Endodermal cell (in vitro differentiated cells): ENCODE results near the gene PPP2R2B. TPM values are rescaled to one million over a fixed set of nuclear protein-coding genes. Genes with fewer than 3 reads are reported as not detected.

ENCODE experiments used
- DNase-seq: peaks from one replicate; pipeline ENCODE4 v3.0.0-alpha.2; 2017
- H3K27ac ChIP-seq: 2 replicates; pipeline ENCODE4 v1.5.1; 2013; ENCODE audit warnings: mild to moderate bottlenecking, low read depth, low read length, moderate library complexity
- H3K27me3 ChIP-seq: 2 replicates; pipeline ENCODE4 v1.6.1; 2013; ENCODE audit warnings: mild to moderate bottlenecking, low read length, moderate library complexity; ENCODE audit not compliant: insufficient read depth, control insufficient read depth, poor library complexity, severe bottlenecking
- H3K36me3 ChIP-seq: 2 replicates; pipeline ENCODE4 v1.7.0; 2013; ENCODE audit warnings: mild to moderate bottlenecking, low read length, moderate library complexity; ENCODE audit not compliant: control insufficient read depth, insufficient read depth
- H3K4me1 ChIP-seq: one replicate; pipeline ENCODE4 v1.7.0; 2013; ENCODE audit warnings: low read length; ENCODE audit not compliant: control insufficient read depth, insufficient read depth
- H3K4me3 ChIP-seq: 2 replicates; pipeline ENCODE4 v1.5.1; 2013; ENCODE audit warnings: mild to moderate bottlenecking, low read length, moderate library complexity
- H3K9ac ChIP-seq: 2 replicates; pipeline ENCODE4 v1.6.1; 2013; ENCODE audit warnings: mild to moderate bottlenecking, low read length, moderate library complexity; ENCODE audit not compliant: poor library complexity, severe bottlenecking; ENCODE audit errors: extremely low read depth
- H3K9me3 ChIP-seq: 2 replicates; pipeline ENCODE4 v1.6.1; 2013; ENCODE audit warnings: mild to moderate bottlenecking, low read length, moderate library complexity; ENCODE audit not compliant: control insufficient read depth
- H3K27ac Mint-ChIP-seq: 2 replicates; pipeline ENCODE4 v1.8.0; 2020; ENCODE audit warnings: mixed read lengths
- H3K27me3 Mint-ChIP-seq: 2 replicates; pipeline ENCODE4 v1.8.0; 2021; ENCODE audit warnings: mild to moderate bottlenecking, mixed read lengths; ENCODE audit not compliant: insufficient read depth
- H3K36me3 Mint-ChIP-seq: 2 replicates; pipeline ENCODE4 v1.8.0; 2020; ENCODE audit warnings: low read depth, mixed read lengths
- H3K4me1 Mint-ChIP-seq: 2 replicates; pipeline ENCODE4 v1.8.0; 2020; ENCODE audit warnings: mixed read lengths
- H3K4me3 Mint-ChIP-seq: 2 replicates; pipeline ENCODE4 v1.8.0; 2020; ENCODE audit warnings: mild to moderate bottlenecking, moderate library complexity, mixed read lengths
- H3K9me3 Mint-ChIP-seq: 2 replicates; pipeline ENCODE4 v1.8.0; 2020; ENCODE audit warnings: mild to moderate bottlenecking, mixed read lengths
- CTCF ChIP-seq: fragments of 200-600 bp; sonication (generic); conservative IDR thresholded peaks from 2 replicates; pipeline ENCODE4 v1.5.0; 2021; ENCODE audit warnings: antibody characterized with exemption, mild to moderate bottlenecking
- WGBS, 2 experiments: methylation state at CpG; one replicate each; pipeline versions ENCODE4 v1.1.5 to v1.1.7; 2013; ENCODE audit warnings: missing lambda C conversion rate in 2 of 2, mixed read lengths in 1 of 2; ENCODE audit not compliant: insufficient coverage in 1 of 2, insufficient read length in 1 of 2; 5-methylcytosine and 5-hydroxymethylcytosine counted together
- total RNA-seq, 2 donors: library from RNA; stranded (reverse); fragmentation: NEBNext Ultra II Directional in 1 of 2; extraction: Animal tissue kit (Norgen Biotek cat#: 25700) in 1 of 2; gene quantifications; 2 replicates in 1 of 2; 3 replicates in 1 of 2; pipeline ENCODE4 v1.2.1, GENCODE V29; 2021

PPP2R2B gene
- total RNA-seq, 2 donors from 2014 or later: 3.3 to 8.0 TPM

GRCh38 chr5:146643776-146644175 is 234.8 kb downstream of the PPP2R2B start:
- H3K27ac ChIP-seq: no peak overlapping the region
- H3K36me3 ChIP-seq: no peaks in the 10 kb centered on the region
- peaks cover 19% of the 10 kb centered on the region for H3K27me3 ChIP-seq
- 57 to 82% methylated on average over 1 to 2 of the region's 2 CpGs for WGBS, 2 experiments
- no peak for DNase-seq
- H3K4me3 ChIP-seq: no peak overlapping the region
- no peaks in the 10 kb centered on the region for H3K9me3 ChIP-seq
- H3K4me1 ChIP-seq: no peaks in the 10 kb centered on the region
- Mint-ChIP-seq H3K4me1 (peaks cover 12% of the 10 kb centered on the region), H3K9me3 (no peaks in the 10 kb centered on the region), H3K4me3 (no peak overlapping the region), H3K27ac (no peak overlapping the region), H3K36me3 (no peaks in the 10 kb centered on the region), H3K27me3 (no peaks in the 10 kb centered on the region)
- H3K9ac ChIP-seq: no peak overlapping the region
- no peak for TF ChIP-seq CTCF

- Histone ChIP-seq H3K27ac (no peak overlapping the region), H3K9me3 (no peaks in the 10 kb centered on the region), H3K9ac (no peak overlapping the region), H3K36me3 (no peaks in the 10 kb centered on the region), H3K4me3 (no peak overlapping the region), H3K4me1 (no peaks in the 10 kb centered on the region), H3K27me3 (peaks cover 19% of the 10 kb centered on the region)
- no peak for DNase-seq
- Mint-ChIP-seq H3K36me3 (no peaks in the 10 kb centered on the region), H3K4me1 (peaks cover 12% of the 10 kb centered on the region), H3K27me3 (no peaks in the 10 kb centered on the region), H3K9me3 (no peaks in the 10 kb centered on the region), H3K4me3 (no peak overlapping the region), H3K27ac (no peak overlapping the region)
- WGBS, 2 experiments: 90 to 100% methylated on average over 2 to 3 of the region's 3 CpGs
- no peak for TF ChIP-seq CTCF
Measured at GRCh38 chr5:146642410-146642809, 236.1 kb downstream of the PPP2R2B start.

GRCh38 chr5:146641941-146642340 is 236.6 kb downstream of the PPP2R2B start:
- no peaks in the 10 kb centered on the region for H3K36me3 Mint-ChIP-seq
- TF ChIP-seq CTCF: no peak
- Histone ChIP-seq H3K27me3 (peaks cover 19% of the 10 kb centered on the region), H3K9ac (no peak overlapping the region), H3K4me1 (no peaks in the 10 kb centered on the region), H3K27ac (no peak overlapping the region), H3K4me3 (no peak overlapping the region), H3K9me3 (no peaks in the 10 kb centered on the region), H3K36me3 (no peaks in the 10 kb centered on the region)
- peaks cover 12% of the 10 kb centered on the region for H3K4me1 Mint-ChIP-seq
- H3K27me3 Mint-ChIP-seq: no peaks in the 10 kb centered on the region
- no peak overlapping the region for H3K4me3 Mint-ChIP-seq
- H3K27ac Mint-ChIP-seq: no peak overlapping the region
- WGBS, 2 experiments: 82 to 84% methylated on average over 3 of the region's 3 CpGs
- H3K9me3 Mint-ChIP-seq: no peaks in the 10 kb centered on the region
- no peak for DNase-seq
